Ishikawa (cell line): ENCODE data around the gene CIB2.

ENCODE experiments used
- CEBPB ChIP-seq: IDR thresholded peaks from 2 replicates; pipeline ENCODE4 v1.6.1; 2012
- CREB1 ChIP-seq: IDR thresholded peaks from 2 replicates; pipeline ENCODE4 v1.6.1; 2012; ENCODE audit warnings: low read depth
- EGR1 ChIP-seq: IDR thresholded peaks from 2 replicates; pipeline ENCODE4 v1.6.1; 2012
- EP300 ChIP-seq: IDR thresholded peaks from 2 replicates; pipeline ENCODE4 v1.6.1; 2012; ENCODE audit warnings: borderline replicate concordance
- MAX ChIP-seq: IDR thresholded peaks from 2 replicates; pipeline ENCODE4 v1.6.1; 2012
- RAD21 ChIP-seq: IDR thresholded peaks from 2 replicates; pipeline ENCODE4 v1.6.1; 2012; ENCODE audit warnings: low read depth
- TAF1 ChIP-seq: IDR thresholded peaks from 2 replicates; pipeline ENCODE4 v1.6.1; 2012; ENCODE audit warnings: low read depth, mild to moderate bottlenecking
- TCF12 ChIP-seq: IDR thresholded peaks from 2 replicates; pipeline ENCODE4 v1.6.1; 2012; ENCODE audit warnings: low read depth
- TEAD4 ChIP-seq: IDR thresholded peaks from 2 replicates; pipeline ENCODE4 v1.6.1; 2012
- YY1 ChIP-seq: IDR thresholded peaks from 2 replicates; pipeline ENCODE4 v1.6.1; 2012; ENCODE audit warnings: low read depth
- ZBTB7A ChIP-seq: IDR thresholded peaks from 2 replicates; pipeline ENCODE4 v1.6.1; 2012; ENCODE audit warnings: low read depth

- TF ChIP-seq YY1 (no peak), TCF12 (no peak), EP300 (no peak), TEAD4 (no peak), RAD21 (no peak), CEBPB (no peak), EGR1 (no peak), MAX (no peak), TAF1 (no peak), CREB1 (no peak), ZBTB7A (no peak)
Measured at GRCh38 chr15:78110096-78110495, 21.1 kb downstream of the CIB2 start.
